NCI-H526 (cell line): ENCODE data around the gene PPP1R12B.
"Not testable (repeated sequence)": the region's sequence is repeated elsewhere in the genome, so short reads cannot be mapped to it uniquely, and the experiment has no call there.

Experiments
- DNase-seq, 2 experiments: peaks; one replicate each; lab custom pipeline; 2025; lab: John Stamatoyannopoulos, UW

The PPP1R12B gene

DNA sequence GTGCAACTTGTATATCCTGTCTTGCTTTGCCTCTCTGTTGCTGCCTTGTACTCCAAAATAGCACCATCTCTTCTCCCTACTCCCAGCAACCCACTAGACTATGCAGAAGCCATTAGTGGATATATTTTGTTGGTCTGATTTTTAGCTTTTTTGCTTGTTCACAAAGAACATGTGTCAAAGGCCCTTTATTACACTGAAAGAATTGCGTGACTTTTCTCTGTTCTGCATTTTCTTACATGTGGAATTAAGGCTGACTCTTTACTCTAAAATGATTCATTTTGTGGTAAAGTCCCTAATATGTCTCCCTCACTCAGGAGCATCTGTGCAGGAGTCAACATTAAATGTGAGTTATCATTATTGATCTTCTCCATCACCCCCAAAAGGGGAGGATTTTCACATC lies 182.2 kb downstream of the PPP1R12B start:
- not testable (repeated sequence) for DNase-seq

DNA sequence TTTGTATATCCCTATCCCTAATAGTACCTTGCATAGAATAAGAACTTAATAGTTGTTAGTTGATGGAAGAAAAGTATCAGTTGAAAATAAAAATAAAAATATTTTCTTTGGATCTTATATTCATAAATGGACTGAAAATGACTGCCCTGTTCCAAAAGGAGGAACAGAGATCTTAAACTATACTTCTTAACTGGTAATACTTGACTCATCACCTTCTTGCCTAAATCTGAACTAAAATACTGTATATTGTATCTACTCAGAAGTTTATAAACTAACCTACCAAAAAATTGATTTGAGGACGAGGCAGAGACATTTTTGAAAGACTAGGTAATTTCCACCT lies 182.9 kb downstream of the PPP1R12B start:
- no peak for DNase-seq

DNA sequence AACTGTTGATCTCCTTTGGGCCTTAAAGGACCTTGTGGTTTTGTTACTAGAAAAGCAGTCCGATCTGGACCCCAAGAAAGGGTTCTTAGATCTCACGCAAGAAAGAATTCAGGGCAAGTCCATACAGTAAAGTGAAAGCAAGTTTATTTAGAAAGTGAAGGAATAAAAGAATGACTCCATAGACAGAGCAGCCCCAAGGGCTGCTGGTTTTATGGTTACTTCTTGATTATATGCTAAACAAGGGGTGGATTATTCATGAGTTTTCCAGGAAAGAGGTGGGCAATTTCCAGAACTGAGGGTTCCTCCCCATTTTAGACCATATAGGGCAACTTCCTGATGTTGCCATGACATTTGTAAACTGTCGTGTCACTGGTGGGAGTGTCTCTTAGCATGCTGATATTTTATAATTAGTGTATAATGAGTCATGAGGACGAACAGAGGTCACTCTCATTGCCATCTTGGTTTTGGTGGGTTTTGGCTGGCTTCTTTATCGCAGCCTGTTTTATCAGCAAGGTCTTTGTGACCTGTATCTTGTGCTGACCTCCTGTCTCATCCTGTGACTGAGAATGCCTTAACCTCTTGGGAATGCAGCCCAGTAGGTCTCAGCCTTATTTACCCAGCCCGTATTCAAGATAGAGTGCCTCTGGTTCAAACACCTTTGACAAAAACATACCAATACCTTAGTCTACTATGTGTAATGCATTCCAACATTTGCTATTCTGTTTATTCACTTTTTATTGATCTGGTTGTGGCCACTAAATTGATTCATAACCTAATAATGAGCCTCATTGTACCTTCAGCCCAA lies 183.5 kb downstream of the PPP1R12B start:
- DNase-seq = not testable (repeated sequence)

DNA sequence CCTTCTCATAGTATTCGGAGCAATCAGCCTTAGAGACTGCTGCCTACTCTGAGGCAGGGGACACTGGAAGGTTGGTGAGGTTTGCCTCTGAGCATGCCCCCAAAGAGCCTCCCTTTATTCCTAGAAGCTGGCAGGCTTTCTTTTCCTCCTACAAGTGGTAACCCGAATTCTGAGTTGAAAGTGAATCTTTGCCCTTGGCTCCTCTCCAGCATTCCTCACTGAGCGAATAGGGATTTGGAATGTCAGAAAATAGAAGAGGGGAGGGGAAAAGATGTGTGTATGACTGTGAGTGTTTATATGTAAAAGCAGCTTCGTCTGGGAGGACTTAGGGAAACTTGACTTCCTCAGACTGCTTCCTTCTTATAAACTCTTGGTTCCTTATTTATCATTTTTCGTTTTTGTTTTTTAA lies 190.7 kb downstream of the PPP1R12B start:
- not testable (repeated sequence) for DNase-seq

DNA sequence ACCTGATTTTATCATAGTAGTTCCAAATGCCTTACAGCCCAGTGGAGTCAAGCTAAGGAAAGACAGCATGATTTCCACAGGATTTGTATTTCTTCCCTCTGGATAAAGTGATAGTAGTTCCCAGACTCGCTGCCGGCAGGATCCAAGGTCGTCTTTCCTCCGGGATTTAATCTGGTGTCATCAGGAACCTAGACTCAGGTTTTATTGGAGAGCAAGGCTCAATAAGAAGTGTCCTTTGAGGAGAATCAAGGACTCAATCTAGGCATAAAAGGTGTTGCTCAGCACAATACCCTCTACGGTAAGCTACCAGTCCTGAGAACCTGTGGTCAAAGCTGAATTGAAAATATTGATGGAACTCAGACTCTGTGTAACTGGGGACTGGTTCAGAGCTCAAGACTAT lies 191.1 kb downstream of the PPP1R12B start:
- not testable (repeated sequence) for DNase-seq

DNA sequence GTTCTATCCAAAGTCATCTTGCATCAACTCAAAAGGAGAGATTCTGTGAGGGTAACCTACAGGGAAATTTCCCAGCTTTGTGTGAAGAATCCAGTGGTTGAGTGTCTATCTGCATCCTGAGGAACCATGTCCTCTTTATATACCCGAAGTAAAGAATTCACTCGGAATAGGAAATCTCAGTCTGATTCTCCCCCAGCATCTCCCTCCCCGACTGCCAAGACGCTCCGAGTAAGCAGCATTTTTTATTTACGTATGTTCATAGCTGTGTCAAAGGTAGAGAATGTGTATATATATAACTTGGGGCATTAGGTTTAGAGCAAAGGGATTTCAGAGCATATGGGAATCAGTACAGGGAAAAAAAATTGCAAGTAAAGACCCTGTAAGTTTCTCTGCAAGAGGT lies 191.5 kb downstream of the PPP1R12B start:
- DNase-seq = no peak

DNA sequence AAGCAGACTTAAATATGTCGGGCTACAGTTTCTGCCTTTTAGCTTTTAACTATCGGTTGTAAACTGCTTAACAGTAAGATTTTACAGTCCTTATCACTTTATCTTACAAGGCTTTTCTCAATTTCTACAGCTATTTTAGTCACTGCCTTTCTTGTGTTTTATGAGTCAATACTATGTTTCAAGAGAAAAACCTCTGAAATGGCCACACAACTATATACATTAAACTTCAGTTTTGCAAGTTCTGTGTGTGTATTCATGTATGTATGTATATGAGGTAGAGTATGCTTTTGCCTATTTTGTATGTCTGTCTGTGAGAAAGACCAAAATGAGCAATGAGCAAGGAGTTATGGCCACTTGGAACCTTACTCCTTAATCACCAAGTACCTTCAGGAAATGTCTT lies 191.9 kb downstream of the PPP1R12B start:
- no peak for DNase-seq

DNA sequence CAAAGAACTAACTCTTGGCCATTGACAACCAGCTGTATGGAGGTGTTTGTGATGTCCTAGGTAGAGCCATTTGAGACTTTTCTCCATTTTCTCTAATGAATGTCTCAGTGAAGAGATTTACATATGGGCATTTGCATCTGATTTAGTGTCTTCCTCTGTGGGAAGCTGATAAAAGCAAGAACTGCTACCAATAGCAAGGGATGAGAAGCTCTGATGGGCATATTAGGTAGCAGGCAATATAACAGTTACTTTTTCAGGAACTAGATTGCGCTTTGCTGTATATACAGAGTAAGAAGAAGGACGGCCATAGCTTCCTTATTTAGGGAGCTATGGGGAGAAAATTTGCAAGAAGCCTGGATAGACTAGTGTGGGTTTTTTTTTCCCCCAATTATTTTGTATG lies 192.4 kb downstream of the PPP1R12B start:
- peak; percentile 15 to 42 for DNase-seq

DNA sequence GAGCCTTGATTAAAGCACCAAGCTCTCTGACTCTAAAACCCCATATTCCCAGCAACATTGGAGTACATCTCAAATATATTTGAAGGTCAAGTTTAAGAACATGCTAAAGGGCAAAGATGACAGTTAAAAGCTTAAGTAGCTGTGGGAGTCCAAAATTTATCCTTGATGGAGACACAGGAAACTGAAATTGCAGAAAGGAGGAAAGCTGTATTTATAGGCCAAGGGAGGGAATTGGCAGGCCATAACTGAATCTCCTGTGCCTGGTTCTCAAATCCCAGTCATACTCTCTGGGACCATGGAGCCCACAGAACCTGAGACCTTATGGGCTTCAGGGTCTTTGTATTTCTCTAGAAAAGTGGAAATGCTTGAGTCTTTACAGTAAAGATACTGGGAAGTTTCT lies 193.9 kb downstream of the PPP1R12B start:
- not testable (repeated sequence) for DNase-seq

DNA sequence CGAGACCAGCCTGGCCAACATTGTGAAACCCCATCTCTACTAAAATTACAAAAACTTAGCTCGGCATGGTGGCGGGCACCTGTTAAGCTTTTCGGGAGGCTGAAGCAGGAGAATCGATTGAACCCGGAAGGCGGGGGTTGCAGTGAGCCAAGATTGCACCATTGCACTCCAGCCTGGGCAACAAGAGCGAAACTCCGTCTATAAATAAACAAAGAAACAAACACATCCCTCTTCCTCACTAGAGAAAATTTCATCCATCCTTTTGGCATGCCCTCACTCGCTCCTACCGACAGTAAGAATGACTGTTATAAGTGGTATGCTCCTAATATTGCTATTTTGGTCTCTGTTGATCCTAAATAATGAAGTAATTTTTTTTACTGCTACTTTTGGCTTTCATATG lies 195.0 kb downstream of the PPP1R12B start:
- DNase-seq = not testable (repeated sequence)

DNA sequence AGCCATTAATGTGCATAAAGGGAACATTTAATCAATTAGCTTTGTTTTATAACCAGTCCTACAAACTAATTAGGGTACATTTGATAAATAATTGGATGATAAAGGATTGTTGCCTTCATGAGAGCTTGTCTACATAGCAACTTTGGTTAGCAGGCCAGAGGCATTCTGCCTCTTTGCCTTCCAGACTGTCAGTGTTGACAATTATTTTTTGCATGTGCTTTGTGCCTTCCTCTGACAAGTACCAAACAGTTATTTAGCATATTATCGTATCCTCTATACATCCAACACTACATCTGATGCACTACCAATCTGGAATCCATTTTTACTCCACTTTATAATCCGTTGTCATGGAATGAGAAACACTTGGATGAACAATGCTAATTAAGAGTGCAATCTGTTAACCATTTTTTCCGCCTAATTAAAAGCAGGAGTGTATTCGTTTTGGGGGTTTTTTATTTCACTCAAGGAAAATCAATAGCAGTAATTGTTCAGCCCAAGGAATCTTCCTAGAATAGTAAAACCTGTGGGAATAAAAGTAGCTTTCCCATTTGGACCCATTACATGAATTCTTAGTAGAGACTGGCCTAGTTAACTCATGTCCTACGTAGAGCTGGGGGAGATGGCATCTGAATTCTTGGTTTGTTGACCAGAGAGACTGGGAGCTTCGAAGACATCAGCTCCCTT lies 196.4 kb downstream of the PPP1R12B start:
- DNase-seq = not testable (repeated sequence)

DNA sequence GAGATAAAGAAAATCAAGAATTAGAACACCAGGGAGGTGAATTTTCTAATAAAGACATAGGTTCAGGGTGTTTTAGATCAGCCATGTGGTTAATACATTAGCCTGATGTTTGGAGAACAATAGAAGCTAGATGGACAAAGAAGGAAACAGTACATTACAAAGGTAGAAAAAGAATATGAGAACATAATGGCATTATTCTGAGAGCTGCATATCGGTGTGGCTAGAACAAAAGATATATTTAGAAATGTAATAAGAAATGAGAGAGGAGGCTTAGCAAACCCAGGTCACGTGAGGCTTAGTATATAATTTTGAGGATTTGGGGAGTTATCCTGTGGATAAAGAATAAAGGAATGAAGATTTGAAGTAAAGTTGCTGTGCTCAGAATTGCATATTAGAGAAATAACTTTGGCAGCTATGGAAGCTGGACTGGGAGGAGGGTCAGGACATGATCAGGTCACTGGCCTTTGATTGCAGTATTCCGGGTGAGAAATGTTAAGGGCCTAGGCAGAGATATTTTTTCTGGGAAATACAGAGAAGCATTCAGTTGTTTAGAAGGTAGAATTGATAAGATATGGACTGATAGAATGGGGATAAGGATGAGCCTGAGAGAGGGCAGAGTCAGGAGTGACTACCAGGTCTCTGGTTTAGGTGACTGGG lies 197.3 kb downstream of the PPP1R12B start:
- DNase-seq = not testable (repeated sequence)

DNA sequence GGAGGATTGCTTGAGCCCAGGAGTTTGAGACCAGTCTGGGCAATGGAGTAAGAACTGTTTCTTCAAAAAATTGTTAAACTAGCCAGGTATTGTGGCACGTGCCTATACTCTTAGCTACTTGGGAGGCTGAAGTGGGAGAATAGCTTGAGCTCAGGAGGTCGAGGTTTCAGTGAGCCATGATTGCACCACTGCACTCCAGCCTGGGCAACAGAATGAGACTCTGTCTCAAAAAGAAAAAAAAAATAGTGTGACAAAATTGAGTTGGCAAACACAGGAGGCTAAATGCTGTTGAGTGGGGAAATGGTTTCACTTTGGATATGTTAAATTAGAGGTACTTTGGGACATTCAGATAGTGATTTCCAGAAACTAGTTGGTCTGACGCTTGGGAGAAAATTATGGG lies 197.9 kb downstream of the PPP1R12B start:
- DNase-seq = not testable (repeated sequence)

DNA sequence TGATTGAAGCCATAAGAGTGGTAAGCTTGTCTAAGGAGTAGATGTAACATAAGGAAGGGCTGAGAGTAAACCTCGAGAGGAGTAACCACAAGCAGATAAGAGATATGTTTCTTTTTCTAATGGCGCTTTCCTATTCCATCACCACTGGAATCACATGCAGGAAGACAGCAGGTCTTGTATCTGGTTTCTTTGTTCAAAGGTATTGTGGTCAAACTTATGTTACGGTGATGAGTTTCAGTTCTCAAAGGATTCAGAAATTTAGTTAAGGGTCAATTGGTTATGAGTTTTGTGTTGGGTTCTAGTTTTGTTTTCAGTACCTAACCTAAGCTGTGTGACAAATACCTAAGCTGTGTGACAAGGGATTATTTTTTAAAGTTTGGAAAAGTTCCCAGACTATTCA lies 198.3 kb downstream of the PPP1R12B start:
- DNase-seq = not testable (repeated sequence)

DNA sequence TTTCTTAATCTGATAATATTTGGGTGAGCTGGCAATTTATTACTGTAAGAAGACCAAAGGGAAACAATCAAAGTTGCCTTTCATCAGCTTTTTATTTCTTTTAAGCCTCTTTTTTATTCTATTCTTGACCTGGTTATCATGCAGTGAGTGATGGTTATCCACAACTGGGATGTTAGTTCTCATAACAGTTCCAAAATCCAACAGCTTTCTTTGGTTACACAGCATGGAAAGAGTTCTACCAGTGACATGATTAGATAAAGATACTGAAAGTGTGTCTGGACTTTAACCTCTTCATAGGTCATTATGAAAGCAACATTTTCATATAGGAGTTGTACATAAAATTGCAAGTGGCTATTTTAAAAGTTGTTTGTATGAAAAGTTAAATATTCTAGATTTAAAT lies 198.7 kb downstream of the PPP1R12B start:
- no peak for DNase-seq

DNA sequence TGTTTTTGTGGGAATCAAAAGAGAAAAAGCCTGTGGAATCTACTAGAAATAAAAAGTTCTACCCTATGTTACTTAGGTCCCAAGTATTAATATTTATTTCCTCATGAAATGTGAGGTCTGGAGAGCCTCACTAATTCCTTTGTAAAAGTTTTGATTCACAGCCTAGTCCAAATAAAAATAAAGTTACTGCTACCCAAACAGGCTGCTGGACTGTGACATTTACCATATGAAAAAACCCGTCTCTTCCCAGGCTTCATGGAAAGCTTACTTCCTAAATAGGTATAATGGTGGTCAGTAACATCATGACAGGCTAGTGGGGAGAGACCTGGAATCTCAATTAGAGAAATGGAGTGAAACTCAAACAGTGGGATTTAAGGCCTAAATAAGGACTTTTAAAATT lies 201.6 kb downstream of the PPP1R12B start:
- DNase-seq = not testable (repeated sequence)

DNA sequence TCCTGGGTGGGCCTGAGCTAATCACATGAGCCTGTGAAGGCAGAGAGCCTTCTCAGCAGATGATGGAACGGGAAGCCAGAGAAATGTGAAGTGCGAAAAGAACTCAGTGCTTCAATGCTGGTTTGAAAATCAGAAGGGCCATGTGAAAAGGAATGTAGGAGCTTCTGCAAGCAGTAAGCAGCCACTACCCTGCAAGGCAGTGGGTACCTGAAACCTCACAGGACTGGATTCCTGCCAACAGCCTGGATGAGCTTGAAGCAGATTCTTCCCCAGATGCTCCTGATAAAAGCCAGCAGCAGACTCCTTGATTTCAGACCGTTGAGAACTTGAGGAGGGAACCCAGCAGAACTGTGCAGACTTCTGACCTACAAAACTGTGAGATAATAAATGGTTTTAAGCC lies 203.2 kb downstream of the PPP1R12B start:
- no peak for DNase-seq

DNA sequence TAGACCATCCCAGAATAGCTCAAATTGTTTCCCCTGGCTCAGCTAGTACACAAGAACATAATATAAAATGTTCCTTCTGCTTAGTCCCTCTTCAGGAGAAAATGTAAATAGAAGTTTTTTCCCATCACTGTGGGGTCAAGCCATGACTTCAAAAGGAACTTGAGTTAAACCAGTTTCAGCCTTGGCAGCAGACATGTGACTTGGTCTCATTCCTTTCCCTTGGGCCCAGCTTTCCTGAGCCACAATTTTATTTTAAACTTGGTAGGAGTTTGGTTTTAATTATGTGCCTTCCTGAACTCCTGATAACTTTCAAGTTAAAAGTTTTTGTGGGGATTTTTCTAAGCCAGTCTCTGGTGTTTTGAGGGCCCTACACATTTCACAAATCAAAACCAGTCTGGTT lies 204.1 kb downstream of the PPP1R12B start:
- not testable (repeated sequence) for DNase-seq

DNA sequence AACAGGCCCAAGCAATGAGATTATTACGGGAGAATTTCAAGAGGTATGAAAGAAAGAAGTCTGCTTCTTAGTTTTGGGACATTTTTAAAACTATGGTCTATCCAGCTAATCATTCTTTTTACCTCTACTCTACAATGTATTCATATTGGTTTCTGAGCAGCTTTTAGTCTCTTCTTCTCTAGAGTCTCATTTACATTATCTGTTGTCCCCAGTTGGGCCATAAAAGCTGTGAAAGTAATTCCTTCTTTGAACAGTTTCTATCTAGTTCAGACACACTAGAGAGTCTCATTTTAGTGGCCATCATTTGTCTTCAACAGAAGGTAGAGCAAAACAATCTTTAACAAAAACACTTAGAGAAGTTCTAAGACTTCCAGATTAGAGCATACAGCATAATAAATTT lies 204.6 kb downstream of the PPP1R12B start:
- not testable (repeated sequence) for DNase-seq

DNA sequence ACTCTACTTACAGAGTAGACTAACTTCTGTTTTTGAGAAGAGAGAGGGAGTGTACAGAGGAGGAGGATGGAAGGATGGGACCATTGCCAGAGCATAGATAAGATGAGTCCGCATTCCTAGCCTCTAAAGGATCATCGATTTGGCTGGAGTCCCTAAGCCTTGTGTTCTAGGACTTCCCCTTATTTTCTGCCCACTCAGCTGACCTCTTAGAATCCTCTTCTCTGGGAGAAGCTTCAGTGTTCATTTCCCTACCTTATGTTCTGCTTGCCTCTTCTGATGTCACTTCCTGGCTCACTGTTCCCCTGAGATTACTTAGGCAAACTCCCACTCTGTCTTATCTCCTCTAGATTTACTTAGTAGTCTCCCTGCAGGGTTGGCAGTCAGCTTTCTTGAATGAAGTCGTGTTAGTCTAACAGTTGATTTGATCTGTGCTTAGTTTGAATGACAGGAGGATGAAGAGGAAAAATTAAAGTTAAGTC lies 205.1 kb downstream of the PPP1R12B start:
- no peak for DNase-seq

DNA sequence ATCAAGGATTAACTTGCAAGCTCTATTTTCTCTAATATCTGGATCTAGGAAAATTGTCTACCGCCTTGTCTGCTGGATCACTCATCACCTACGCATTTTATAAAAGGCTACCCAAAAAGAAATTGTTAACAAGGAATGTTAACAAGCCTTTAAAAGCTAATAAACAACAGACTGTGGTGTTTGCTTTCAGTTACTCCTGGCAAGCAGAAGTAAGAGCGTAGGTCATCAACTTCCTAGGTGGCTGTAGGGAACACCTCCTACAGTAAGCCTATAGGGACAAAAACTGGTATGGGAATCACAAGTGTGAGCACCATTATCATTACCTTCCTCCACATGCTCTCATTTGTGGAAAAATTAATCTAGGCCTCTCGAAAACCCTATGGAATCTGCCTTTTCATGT lies 206.1 kb downstream of the PPP1R12B start:
- not testable (repeated sequence) for DNase-seq

DNA sequence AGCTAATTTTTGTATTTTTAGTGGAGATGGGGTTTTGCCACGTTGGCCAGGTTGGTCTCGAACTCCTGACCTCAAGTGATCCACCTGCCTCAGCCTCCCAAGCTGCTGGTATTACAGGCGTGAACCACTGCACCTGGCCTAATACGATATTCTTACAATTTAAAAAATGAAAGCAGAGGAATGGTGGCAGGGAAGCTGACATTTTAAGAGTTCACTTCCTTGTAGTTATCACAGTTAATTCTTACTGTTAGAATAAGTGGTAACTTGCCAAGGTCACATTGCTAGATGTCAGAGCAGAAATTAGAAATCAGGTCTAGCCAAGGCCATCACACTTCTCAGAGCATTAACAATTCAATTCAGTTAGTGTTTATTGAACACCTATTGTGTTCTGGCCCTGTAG lies 207.5 kb downstream of the PPP1R12B start:
- DNase-seq = not testable (repeated sequence)

DNA sequence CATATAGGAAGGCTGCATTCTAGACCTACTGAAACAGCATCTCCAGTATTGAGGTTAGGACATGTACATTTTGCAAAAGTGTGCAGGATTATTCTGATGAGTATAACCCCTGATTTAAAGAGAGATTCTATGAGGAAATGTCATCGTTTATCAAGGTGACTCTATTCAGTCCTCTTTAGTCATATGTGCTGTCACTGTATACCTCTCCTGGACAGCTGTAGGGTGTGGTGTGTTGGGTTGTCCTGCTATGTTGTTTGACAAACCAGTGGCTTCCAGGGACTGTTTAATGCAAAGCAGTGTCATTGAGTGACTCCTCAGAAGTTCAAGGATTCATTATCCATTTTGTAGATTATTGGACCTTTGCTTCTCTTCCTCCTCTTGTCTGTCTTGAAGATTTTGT lies 209.2 kb downstream of the PPP1R12B start:
- not testable (repeated sequence) for DNase-seq
